HepG2 (cell line): ENCODE measurements around the gene RAD23A. TPM values are rescaled to one million over a fixed set of nuclear protein-coding genes. Genes with fewer than 3 reads are reported as not detected.

Experiments used
- ATF7 ChIP-seq, 2 experiments: fragments of 450-650 bp in 1 of 2; sonication (generic) in 1 of 2; formaldehyde crosslinking in 1 of 2; IDR thresholded peaks; 2 replicates each; pipeline versions ENCODE4 v1.4.0 to v1.6.1; 2016 to 2020; ENCODE audit warnings: antibody characterized with exemption in 1 of 2, mild to moderate bottlenecking in 1 of 2, missing genetic modification reagents in 1 of 2
- CREB1 ChIP-seq, 2 experiments: fragments of 450-650 bp in 1 of 2; IDR thresholded peaks; 2 replicates each; pipeline ENCODE4 v1.6.1; 2016 to 2017; ENCODE audit warnings: control low read depth in 1 of 2, mild to moderate bottlenecking in 1 of 2, missing compliant biosample characterization in 1 of 2, missing genetic modification characterization in 1 of 2
- DMAP1 ChIP-seq: IDR thresholded peaks from 2 replicates; pipeline ENCODE4 v1.6.1; 2016
- NCOA1 ChIP-seq: sonication (generic); formaldehyde crosslinking; IDR thresholded peaks from 2 replicates; pipeline ENCODE4 v1.9.0; 2021; ENCODE audit warnings: missing genetic modification reagents
- NCOA5 ChIP-seq: sonication (generic); formaldehyde crosslinking; IDR thresholded peaks from 2 replicates; pipeline ENCODE4 v1.4.0; 2020; ENCODE audit warnings: missing genetic modification reagents
- SRSF9 ChIP-seq: fragments of 200-400 bp; formaldehyde crosslinking; IDR thresholded peaks from 2 replicates; pipeline ENCODE4 v1.6.1; 2018; ENCODE audit warnings: borderline replicate concordance, mild to moderate bottlenecking, low read depth, low read length; ENCODE audit not compliant: insufficient read depth, poor library complexity, severe bottlenecking
- THAP11 ChIP-seq: IDR thresholded peaks from 2 replicates; pipeline ENCODE4 v1.6.1; 2016; ENCODE audit warnings: missing biosample characterization, missing genetic modification reagents
- YEATS4 ChIP-seq: sonication (generic); formaldehyde crosslinking; IDR thresholded peaks from 2 replicates; pipeline ENCODE4 v1.4.0; 2020; ENCODE audit warnings: missing genetic modification reagents, borderline replicate concordance
- ZNF629 ChIP-seq: sonication (generic); formaldehyde crosslinking; conservative IDR thresholded peaks from 2 replicates; pipeline ENCODE4 v1.5.0; 2020; ENCODE audit warnings: missing genetic modification reagents
- ZSCAN21 ChIP-seq: sonication (generic); formaldehyde crosslinking; IDR thresholded peaks from 2 replicates; pipeline ENCODE4 v1.8.0; 2022; ENCODE audit warnings: mild to moderate bottlenecking, missing genetic modification reagents, moderate library complexity, borderline replicate concordance
- polyA plus RNA-seq, 8 experiments: library from polyadenylated mRNA; depleted of rRNA in 3 of 8; stranded (reverse) in 7 of 8; unstranded in 1 of 8; fragments of >200 nt; fragmentation: Illumina TruSeq in 4 of 8; extraction: Trizol in 4 of 8; gene quantifications; 2 replicates each; pipeline versions ENCODE4 v1.2.1 to v1.2.3, GENCODE V29; 2011 to 2016; ENCODE audit warnings: low read depth in 4 of 8, missing spikeins in 1 of 8, mixed read lengths in 1 of 8; ENCODE audit not compliant: insufficient read depth in 1 of 8
- total RNA-seq, 5 experiments: library from RNA; depleted of rRNA; stranded (reverse); fragments of >200 nt; fragmentation: Illumina TruSeq; extraction: Trizol; gene quantifications; 2 replicates each; pipeline ENCODE4 v1.2.3, GENCODE V29; 2016; ENCODE audit warnings: low read depth in 1 of 5
- TF ChIP-seq, protein P1 (sequence below): IDR thresholded peaks from 2 replicates; pipeline ENCODE4 v1.6.1; 2016; ENCODE audit warnings: low read depth, borderline replicate concordance
- TF ChIP-seq, protein P2 (sequence below): sonication (generic); formaldehyde crosslinking; IDR thresholded peaks from 2 replicates; pipeline ENCODE4 v1.5.0; 2020; ENCODE audit warnings: mild to moderate bottlenecking, missing genetic modification reagents
- TF ChIP-seq, protein P3 (sequence below): sonication (generic); formaldehyde crosslinking; IDR thresholded peaks from 2 replicates; pipeline ENCODE4 v1.8.0; 2022; ENCODE audit warnings: mild to moderate bottlenecking, missing genetic modification reagents
- TF ChIP-seq, protein P4 (sequence below): sonication (generic); formaldehyde crosslinking; IDR thresholded peaks from 2 replicates; pipeline ENCODE4 v1.9.0; 2021; ENCODE audit warnings: missing genetic modification reagents, borderline replicate concordance
- TF ChIP-seq, protein P5 (sequence below): sonication (generic); formaldehyde crosslinking; IDR thresholded peaks from 2 replicates; pipeline ENCODE4 v1.4.0; 2020; ENCODE audit warnings: mild to moderate bottlenecking, missing genetic modification reagents, borderline replicate concordance
- TF ChIP-seq, protein P6 (sequence below): sonication (generic); formaldehyde crosslinking; IDR thresholded peaks from 2 replicates; pipeline ENCODE4 v1.8.0; 2022; ENCODE audit warnings: mild to moderate bottlenecking, missing genetic modification reagents, moderate library complexity
- TF ChIP-seq, protein P7 (sequence below): IDR thresholded peaks from 2 replicates; pipeline ENCODE4 v1.6.1; 2012; ENCODE audit warnings: inconsistent platforms
- TF ChIP-seq, protein P8 (sequence below): sonication (generic); formaldehyde crosslinking; IDR thresholded peaks from 2 replicates; pipeline ENCODE4 v1.5.0; 2020; ENCODE audit warnings: missing genetic modification reagents

RAD23A gene
- total and polyA plus RNA-seq, 2 of the 13 experiments (the other 11 are each of a cell fraction or from before 2014, with no cell fraction given), result 42.5 to 54.2 TPM

DNA sequence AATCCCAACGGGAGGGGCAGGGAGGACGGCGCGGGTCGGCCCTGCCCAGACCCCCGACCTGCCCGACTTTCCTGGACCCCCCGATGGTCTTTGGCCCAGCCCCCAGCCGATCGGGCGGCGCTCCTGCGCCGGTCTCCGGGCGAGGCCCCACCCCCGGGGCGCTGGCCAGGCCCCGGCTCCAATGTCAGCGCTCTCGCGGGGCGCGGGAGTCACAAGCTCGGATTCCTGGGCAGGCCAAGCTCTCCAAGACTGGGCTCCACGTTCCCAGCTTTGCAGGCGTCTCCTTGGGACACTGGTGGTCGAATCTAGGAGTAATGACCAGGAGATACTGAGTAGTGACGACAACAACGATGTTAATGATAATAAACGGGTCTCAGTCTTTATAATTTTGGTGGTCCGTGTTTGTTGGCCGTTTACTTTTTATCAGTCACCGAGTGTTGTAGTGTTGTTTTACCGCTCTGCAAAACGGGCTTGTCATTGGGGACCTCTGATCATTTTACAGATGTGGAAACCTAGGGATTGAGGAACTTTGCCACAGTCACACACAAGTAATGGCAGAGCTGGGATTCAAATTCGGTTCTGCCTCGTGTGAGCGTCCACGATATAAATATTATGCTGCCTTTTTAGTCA, 545 bp downstream of the RAD23A start (continued):
- TF ChIP-seq, protein P1, sequence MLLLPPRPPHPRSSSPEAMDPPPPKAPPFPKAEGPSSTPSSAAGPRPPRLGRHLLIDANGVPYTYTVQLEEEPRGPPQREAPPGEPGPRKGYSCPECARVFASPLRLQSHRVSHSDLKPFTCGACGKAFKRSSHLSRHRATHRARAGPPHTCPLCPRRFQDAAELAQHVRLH, result no peak
- TF ChIP-seq, protein P2, sequence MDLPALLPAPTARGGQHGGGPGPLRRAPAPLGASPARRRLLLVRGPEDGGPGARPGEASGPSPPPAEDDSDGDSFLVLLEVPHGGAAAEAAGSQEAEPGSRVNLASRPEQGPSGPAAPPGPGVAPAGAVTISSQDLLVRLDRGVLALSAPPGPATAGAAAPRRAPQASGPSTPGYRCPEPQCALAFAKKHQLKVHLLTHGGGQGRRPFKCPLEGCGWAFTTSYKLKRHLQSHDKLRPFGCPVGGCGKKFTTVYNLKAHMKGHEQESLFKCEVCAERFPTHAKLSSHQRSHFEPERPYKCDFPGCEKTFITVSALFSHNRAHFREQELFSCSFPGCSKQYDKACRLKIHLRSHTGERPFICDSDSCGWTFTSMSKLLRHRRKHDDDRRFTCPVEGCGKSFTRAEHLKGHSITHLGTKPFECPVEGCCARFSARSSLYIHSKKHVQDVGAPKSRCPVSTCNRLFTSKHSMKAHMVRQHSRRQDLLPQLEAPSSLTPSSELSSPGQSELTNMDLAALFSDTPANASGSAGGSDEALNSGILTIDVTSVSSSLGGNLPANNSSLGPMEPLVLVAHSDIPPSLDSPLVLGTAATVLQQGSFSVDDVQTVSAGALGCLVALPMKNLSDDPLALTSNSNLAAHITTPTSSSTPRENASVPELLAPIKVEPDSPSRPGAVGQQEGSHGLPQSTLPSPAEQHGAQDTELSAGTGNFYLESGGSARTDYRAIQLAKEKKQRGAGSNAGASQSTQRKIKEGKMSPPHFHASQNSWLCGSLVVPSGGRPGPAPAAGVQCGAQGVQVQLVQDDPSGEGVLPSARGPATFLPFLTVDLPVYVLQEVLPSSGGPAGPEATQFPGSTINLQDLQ (CRISPR knock-in tag), result no peak
- TF ChIP-seq, protein P3, sequence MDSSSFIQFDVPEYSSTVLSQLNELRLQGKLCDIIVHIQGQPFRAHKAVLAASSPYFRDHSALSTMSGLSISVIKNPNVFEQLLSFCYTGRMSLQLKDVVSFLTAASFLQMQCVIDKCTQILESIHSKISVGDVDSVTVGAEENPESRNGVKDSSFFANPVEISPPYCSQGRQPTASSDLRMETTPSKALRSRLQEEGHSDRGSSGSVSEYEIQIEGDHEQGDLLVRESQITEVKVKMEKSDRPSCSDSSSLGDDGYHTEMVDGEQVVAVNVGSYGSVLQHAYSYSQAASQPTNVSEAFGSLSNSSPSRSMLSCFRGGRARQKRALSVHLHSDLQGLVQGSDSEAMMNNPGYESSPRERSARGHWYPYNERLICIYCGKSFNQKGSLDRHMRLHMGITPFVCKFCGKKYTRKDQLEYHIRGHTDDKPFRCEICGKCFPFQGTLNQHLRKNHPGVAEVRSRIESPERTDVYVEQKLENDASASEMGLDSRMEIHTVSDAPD (CRISPR knock-in tag), result no peak
- TF ChIP-seq, protein P4, sequence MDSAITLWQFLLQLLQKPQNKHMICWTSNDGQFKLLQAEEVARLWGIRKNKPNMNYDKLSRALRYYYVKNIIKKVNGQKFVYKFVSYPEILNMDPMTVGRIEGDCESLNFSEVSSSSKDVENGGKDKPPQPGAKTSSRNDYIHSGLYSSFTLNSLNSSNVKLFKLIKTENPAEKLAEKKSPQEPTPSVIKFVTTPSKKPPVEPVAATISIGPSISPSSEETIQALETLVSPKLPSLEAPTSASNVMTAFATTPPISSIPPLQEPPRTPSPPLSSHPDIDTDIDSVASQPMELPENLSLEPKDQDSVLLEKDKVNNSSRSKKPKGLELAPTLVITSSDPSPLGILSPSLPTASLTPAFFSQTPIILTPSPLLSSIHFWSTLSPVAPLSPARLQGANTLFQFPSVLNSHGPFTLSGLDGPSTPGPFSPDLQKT, result no peak
- TF ChIP-seq NCOA5, result no peak
- peak; percentile 37; the same call in 1 of the 2 replicates for TF ChIP-seq ZNF629 (CRISPR knock-in tag)
- TF ChIP-seq ATF7 (IDR thresholded peaks at IDR 0.05), result no peak
- TF ChIP-seq ATF7 (CRISPR knock-in tag; IDR thresholded peaks at IDR 0.05), result no peak
- peak; percentile 10; the same call in 1 of the 2 replicates for TF ChIP-seq YEATS4 (CRISPR knock-in tag)
- peak; percentile 29; the same call in 1 of the 2 replicates for TF ChIP-seq DMAP1 (CRISPR knock-in tag)
- TF ChIP-seq, protein P5, sequence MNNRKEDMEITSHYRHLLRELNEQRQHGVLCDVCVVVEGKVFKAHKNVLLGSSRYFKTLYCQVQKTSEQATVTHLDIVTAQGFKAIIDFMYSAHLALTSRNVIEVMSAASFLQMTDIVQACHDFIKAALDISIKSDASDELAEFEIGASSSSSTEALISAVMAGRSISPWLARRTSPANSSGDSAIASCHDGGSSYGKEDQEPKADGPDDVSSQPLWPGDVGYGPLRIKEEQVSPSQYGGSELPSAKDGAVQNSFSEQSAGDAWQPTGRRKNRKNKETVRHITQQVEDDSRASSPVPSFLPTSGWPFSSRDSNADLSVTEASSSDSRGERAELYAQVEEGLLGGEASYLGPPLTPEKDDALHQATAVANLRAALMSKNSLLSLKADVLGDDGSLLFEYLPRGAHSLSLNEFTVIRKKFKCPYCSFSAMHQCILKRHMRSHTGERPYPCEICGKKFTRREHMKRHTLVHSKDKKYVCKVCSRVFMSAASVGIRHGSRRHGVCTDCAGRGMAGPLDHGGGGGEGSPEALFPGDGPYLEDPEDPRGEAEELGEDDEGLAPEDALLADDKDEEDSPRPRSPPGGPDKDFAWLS (CRISPR knock-in tag), result no peak
- TF ChIP-seq, protein P6, sequence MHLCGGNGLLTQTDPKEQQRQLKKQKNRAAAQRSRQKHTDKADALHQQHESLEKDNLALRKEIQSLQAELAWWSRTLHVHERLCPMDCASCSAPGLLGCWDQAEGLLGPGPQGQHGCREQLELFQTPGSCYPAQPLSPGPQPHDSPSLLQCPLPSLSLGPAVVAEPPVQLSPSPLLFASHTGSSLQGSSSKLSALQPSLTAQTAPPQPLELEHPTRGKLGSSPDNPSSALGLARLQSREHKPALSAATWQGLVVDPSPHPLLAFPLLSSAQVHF (CRISPR knock-in tag), result 0 out of 2 replicates have a peak, but pooled peaks have one; percentile 16
- TF ChIP-seq NCOA1 (CRISPR knock-in tag), result 0 out of 2 replicates have a peak, but pooled peaks have one; percentile 1
- TF ChIP-seq, protein P7, sequence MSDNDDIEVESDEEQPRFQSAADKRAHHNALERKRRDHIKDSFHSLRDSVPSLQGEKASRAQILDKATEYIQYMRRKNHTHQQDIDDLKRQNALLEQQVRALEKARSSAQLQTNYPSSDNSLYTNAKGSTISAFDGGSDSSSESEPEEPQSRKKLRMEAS, result no peak
- TF ChIP-seq, protein P8, sequence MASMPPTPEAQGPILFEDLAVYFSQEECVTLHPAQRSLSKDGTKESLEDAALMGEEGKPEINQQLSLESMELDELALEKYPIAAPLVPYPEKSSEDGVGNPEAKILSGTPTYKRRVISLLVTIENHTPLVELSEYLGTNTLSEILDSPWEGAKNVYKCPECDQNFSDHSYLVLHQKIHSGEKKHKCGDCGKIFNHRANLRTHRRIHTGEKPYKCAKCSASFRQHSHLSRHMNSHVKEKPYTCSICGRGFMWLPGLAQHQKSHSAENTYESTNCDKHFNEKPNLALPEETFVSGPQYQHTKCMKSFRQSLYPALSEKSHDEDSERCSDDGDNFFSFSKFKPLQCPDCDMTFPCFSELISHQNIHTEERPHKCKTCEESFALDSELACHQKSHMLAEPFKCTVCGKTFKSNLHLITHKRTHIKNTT (CRISPR knock-in tag), result no peak
- TF ChIP-seq SRSF9, result no peak
- no peak for TF ChIP-seq ZSCAN21 (CRISPR knock-in tag)
- TF ChIP-seq THAP11 (CRISPR knock-in tag), result no peak
- peak; percentile 64 for TF ChIP-seq CREB1 (IDR thresholded peaks at IDR 0.05)
- TF ChIP-seq CREB1 (CRISPR knock-in tag; IDR thresholded peaks at IDR 0.05), result no peak
